ENCODE results near the gene RNFT2.

- TF ChIP-seq, protein P1, sequence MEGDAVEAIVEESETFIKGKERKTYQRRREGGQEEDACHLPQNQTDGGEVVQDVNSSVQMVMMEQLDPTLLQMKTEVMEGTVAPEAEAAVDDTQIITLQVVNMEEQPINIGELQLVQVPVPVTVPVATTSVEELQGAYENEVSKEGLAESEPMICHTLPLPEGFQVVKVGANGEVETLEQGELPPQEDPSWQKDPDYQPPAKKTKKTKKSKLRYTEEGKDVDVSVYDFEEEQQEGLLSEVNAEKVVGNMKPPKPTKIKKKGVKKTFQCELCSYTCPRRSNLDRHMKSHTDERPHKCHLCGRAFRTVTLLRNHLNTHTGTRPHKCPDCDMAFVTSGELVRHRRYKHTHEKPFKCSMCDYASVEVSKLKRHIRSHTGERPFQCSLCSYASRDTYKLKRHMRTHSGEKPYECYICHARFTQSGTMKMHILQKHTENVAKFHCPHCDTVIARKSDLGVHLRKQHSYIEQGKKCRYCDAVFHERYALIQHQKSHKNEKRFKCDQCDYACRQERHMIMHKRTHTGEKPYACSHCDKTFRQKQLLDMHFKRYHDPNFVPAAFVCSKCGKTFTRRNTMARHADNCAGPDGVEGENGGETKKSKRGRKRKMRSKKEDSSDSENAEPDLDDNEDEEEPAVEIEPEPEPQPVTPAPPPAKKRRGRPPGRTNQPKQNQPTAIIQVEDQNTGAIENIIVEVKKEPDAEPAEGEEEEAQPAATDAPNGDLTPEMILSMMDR (IDR thresholded peaks at IDR 0.05) = no peak
- TF ChIP-seq POLR2A (IDR thresholded peaks at IDR 0.05) = no peak
Measured at GRCh38 chr12:116760622-116761020, 22.5 kb downstream of the RNFT2 start.

Measured in esophagus squamous epithelium (tissue), 4 donors.